PC-9 (cell line): ENCODE results near the gene WIPI1. TPM values are rescaled to one million over a fixed set of nuclear protein-coding genes. Genes with fewer than 3 reads are reported as not detected.

Experiments
- BruUV-seq: library from RNA; stranded (reverse); fragments of 400-500 nt; replicated peaks from 2 replicates; lab custom pipeline; 2021; lab: Mats Ljungman, UMichigan
- CTCF ChIA-PET: fragments of 300-600 bp; sonication (Branson Sonifier 250); formaldehyde crosslinking; loops from one replicate; lab custom pipeline; 2022; ENCODE audit warnings: antibody characterized with exemption; lab: Charles Lee
- POLR2A ChIA-PET: fragments of 300-600 bp; sonication (Branson Sonifier 250); formaldehyde crosslinking; loops from one replicate; lab custom pipeline; 2022; ENCODE audit warnings: antibody characterized with exemption; ENCODE audit not compliant: unreplicated experiment; lab: Charles Lee
- DNase-seq, 2 experiments: peaks; one replicate each; pipeline versions ENCODE4 v3.0.0 to v3.0.0-alpha.2; 2015 to 2022; ENCODE audit warnings: mixed read lengths in 1 of 2
- H2AFZ ChIP-seq: fragments of 200-600 bp; sonication (generic); 2 replicates; pipeline ENCODE4 v1.8.1; 2017; ENCODE audit warnings: antibody characterized with exemption
- H3F3A ChIP-seq: fragments of 200-600 bp; sonication (generic); 2 replicates; pipeline ENCODE4 v1.8.1; 2017; ENCODE audit warnings: antibody characterized with exemption, mild to moderate bottlenecking, low read depth; ENCODE audit not compliant: insufficient read depth
- H3K27ac ChIP-seq: fragments of 200-600 bp; sonication (generic); 2 replicates; pipeline ENCODE4 v1.6.1; 2016; ENCODE audit warnings: mixed run types
- H3K27me3 ChIP-seq: fragments of 200-600 bp; sonication (generic); 2 replicates; pipeline ENCODE4 v1.6.1; 2016; ENCODE audit warnings: low read depth, mixed run types; ENCODE audit not compliant: insufficient read depth
- H3K36me3 ChIP-seq: fragments of 200-600 bp; sonication (generic); 2 replicates; pipeline ENCODE4 v1.6.1; 2016; ENCODE audit warnings: low read depth, mixed run types
- H3K4me1 ChIP-seq: fragments of 200-600 bp; sonication (generic); replicated peaks from 2 replicates; pipeline ENCODE4 v1.6.1; 2016; ENCODE audit warnings: mixed run types; ENCODE audit not compliant: insufficient read depth
- H3K4me2 ChIP-seq: fragments of 200-600 bp; sonication (generic); 2 replicates; pipeline ENCODE4 v1.6.1; 2017; ENCODE audit warnings: mixed run types
- H3K4me3 ChIP-seq: fragments of 200-600 bp; sonication (generic); 2 replicates; pipeline ENCODE4 v1.6.1; 2016; ENCODE audit warnings: mixed run types
- H3K79me2 ChIP-seq: fragments of 200-600 bp; sonication (generic); 2 replicates; pipeline ENCODE4 v1.6.1; 2017; ENCODE audit warnings: low read depth, mixed run types
- H3K9me2 ChIP-seq: fragments of 200-600 bp; sonication (generic); 2 replicates; pipeline ENCODE4 v1.8.1; 2017; ENCODE audit warnings: mild to moderate bottlenecking; ENCODE audit not compliant: insufficient read depth
- H3K9me3 ChIP-seq: fragments of 200-600 bp; sonication (generic); 2 replicates; pipeline ENCODE4 v1.8.1; 2016; ENCODE audit warnings: low read depth; ENCODE audit not compliant: insufficient read depth
- H4K20me1 ChIP-seq: fragments of 200-600 bp; sonication (generic); 2 replicates; pipeline ENCODE4 v1.8.1; 2017; ENCODE audit not compliant: insufficient read depth
- EZH2 ChIP-seq: fragments of 200-600 bp; sonication (generic); IDR thresholded peaks from 2 replicates; pipeline ENCODE4 v1.8.0; 2017; ENCODE audit warnings: antibody characterized with exemption, low read depth
- intact Hi-C: fragments of 100-400 bp; cut with micrococcal nuclease; formaldehyde crosslinking; loops from one replicate; pipeline ENCODE4 v1.10.0; 2022; ENCODE audit not compliant: unreplicated experiment
- total RNA-seq: library from RNA; stranded (reverse); gene quantifications from 2 replicates; pipeline ENCODE4 v1.2.3, GENCODE V29; 2021
- TF ChIP-seq, protein P1 (sequence below): fragments of 200-600 bp; sonication (generic); conservative IDR thresholded peaks from 2 replicates; pipeline ENCODE4 v1.6.1; 2017; ENCODE audit warnings: mixed run types, antibody characterized with exemption, mild to moderate bottlenecking, moderate library complexity

Gene WIPI1
- total RNA-seq, 1 experiment from 2014 or later = 11.2 TPM

DNA sequence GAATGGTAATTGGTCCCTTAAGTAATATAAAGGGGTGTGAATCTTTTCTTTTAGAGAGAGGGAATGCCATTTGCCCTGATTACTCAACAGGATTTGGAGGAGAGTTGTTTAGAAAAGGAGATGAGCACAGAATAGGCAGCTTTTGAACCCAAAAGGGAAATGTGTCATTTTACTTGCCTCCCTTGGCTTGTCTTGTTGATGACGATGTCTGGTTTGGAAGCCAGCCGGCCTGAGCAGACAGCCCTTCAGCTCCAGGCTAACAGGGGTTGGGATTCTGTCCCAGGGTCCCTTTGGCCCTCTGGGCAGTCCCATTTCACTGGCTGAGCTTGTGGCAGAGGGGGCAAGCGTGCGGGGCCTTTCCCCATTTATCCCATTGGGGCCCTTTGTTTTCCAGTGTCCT is 32.6 kb upstream of the WIPI1 start:
- no peak for TF ChIP-seq EZH2
- TF ChIP-seq, protein P1, sequence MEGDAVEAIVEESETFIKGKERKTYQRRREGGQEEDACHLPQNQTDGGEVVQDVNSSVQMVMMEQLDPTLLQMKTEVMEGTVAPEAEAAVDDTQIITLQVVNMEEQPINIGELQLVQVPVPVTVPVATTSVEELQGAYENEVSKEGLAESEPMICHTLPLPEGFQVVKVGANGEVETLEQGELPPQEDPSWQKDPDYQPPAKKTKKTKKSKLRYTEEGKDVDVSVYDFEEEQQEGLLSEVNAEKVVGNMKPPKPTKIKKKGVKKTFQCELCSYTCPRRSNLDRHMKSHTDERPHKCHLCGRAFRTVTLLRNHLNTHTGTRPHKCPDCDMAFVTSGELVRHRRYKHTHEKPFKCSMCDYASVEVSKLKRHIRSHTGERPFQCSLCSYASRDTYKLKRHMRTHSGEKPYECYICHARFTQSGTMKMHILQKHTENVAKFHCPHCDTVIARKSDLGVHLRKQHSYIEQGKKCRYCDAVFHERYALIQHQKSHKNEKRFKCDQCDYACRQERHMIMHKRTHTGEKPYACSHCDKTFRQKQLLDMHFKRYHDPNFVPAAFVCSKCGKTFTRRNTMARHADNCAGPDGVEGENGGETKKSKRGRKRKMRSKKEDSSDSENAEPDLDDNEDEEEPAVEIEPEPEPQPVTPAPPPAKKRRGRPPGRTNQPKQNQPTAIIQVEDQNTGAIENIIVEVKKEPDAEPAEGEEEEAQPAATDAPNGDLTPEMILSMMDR = no peak
- Histone ChIP-seq H4K20me1 (no peaks in the 10 kb centered on the region), H3K27me3 (peaks cover 13% of the 10 kb centered on the region), H3K36me3 (no peaks in the 10 kb centered on the region), H3K79me2 (no peaks in the 10 kb centered on the region), H3K4me3 (no peak overlapping the region), H3K9me3 (no peaks in the 10 kb centered on the region), H3K27ac (no peak overlapping the region), H3F3A (no peaks in the 10 kb centered on the region), H3K4me2 (no peak overlapping the region), H3K9me2 (no peaks in the 10 kb centered on the region), H3K4me1 (no peaks in the 10 kb centered on the region), H2AFZ (no peak overlapping the region)
- ChIA-PET CTCF (no interaction called here), POLR2A (no interaction called here)
- no peak for DNase-seq
- BruUV-seq = no TSS peak
- intact Hi-C loops = no loop called here

DNA sequence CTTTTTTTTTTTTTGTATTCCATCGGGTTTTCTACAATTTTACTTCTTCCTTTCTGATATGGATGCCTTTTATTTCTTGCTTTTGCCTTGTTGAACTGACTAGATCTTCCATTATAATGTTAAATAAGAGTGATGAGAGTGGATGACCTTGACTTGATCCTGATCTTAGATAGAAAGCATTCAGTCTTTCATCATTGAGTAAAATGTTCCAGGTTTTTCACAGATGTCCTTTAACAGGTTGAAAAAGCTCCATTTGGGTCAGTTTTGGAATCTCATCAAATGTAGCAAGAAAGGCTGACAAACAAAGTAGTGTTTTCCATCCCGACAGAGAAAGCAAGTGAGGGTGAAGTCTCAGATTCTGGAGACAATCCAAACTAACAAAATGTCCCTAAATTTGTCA is 27.2 kb upstream of the WIPI1 start:
- no TSS peak for BruUV-seq
- CTCF ChIA-PET = no interaction called here

DNA sequence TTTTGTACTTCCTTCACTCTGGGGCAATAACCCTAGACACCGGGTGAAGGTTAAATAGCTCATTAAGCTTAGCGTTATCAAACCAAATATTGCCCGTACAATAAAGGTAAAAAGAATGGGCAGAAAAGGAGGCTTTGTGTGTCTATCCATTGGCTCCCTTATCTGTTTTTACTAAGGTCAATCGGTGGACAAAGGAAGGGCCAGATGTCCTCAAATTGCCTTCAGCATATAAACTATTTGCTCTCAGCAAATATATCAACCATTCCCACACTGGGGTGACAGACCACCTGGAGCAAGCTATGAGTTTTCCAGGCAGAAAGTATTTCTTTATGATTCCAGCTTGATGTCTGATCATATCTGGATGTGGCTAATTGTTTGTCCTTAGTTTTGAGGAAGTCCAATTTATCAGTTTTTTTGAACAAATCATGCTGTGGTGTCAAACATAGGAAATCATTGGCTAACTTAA is 25.3 kb upstream of the WIPI1 start:
- no peak overlapping the region for H3K27ac ChIP-seq
- H4K20me1 ChIP-seq = no peaks in the 10 kb centered on the region
- H3K9me3 ChIP-seq = peaks cover 7% of the 10 kb centered on the region
- ChIA-PET CTCF (no interaction called here), POLR2A (interaction anchor here (0.6 to 0.7 kb wide), 2 partner anchors 14 to 267 kb away, joined by 3 to 4 read pairs; no protein-coding TSS in a partner anchor)
- no TSS peak for BruUV-seq
- peaks cover 44% of the 10 kb centered on the region for H3K27me3 ChIP-seq
- TF ChIP-seq, protein P1 = no peak
- TF ChIP-seq EZH2 = no peak
- H2AFZ ChIP-seq = no peak overlapping the region
- H3K4me3 ChIP-seq = no peak overlapping the region
- H3K4me2 ChIP-seq = no peak overlapping the region
- no peaks in the 10 kb centered on the region for H3F3A ChIP-seq
- DNase-seq = no peak
- H3K79me2 ChIP-seq = no peaks in the 10 kb centered on the region
- no peaks in the 10 kb centered on the region for H3K4me1 ChIP-seq
- intact Hi-C loops = no loop called here
- no peaks in the 10 kb centered on the region for H3K9me2 ChIP-seq
- H3K36me3 ChIP-seq = no peaks in the 10 kb centered on the region

More for the DNA sequence above, 27.2 kb upstream of the WIPI1 start:
- no peak overlapping the region for H3K4me3 ChIP-seq
- H3K27me3 ChIP-seq = peaks cover 44% of the 10 kb centered on the region
- no peak overlapping the region for H3K4me2 ChIP-seq
- TF ChIP-seq, protein P1 = no peak
- TF ChIP-seq EZH2 = no peak
- POLR2A ChIA-PET = no interaction called here
- H3K9me3 ChIP-seq = peaks cover 7% of the 10 kb centered on the region
- H2AFZ ChIP-seq = no peak overlapping the region
- H3K9me2 ChIP-seq = no peaks in the 10 kb centered on the region
- H3F3A ChIP-seq = no peaks in the 10 kb centered on the region
- H4K20me1 ChIP-seq = no peaks in the 10 kb centered on the region
- H3K79me2 ChIP-seq = no peaks in the 10 kb centered on the region
- H3K4me1 ChIP-seq = no peaks in the 10 kb centered on the region
- no peak for DNase-seq
- H3K27ac ChIP-seq = no peak overlapping the region
- intact Hi-C loops = no loop called here
- H3K36me3 ChIP-seq = no peaks in the 10 kb centered on the region
